Mesendoderm (in vitro differentiated cells): ENCODE measurements around the gene MTFMT.

ENCODE experiments used
- DNase-seq: peaks from one replicate; pipeline ENCODE4 v3.0.0; 2013
- H2AK5ac ChIP-seq: 2 replicates; pipeline ENCODE4 v1.6.1; 2013; ENCODE audit warnings: low read length, inconsistent platforms
- H2BK120ac ChIP-seq: 2 replicates; pipeline ENCODE4 v1.6.1; 2013; ENCODE audit warnings: low read depth, mild to moderate bottlenecking, low read length, moderate library complexity, mixed read lengths
- H2BK15ac ChIP-seq: replicated peaks from 2 replicates; pipeline ENCODE4 v1.6.1; 2013; ENCODE audit warnings: low read depth, mild to moderate bottlenecking, moderate library complexity
- H2BK5ac ChIP-seq: 2 replicates; pipeline ENCODE4 v1.6.1; 2013; ENCODE audit warnings: low read length, inconsistent platforms
- H3K18ac ChIP-seq: 2 replicates; pipeline ENCODE4 v1.6.1; 2013; ENCODE audit warnings: mild to moderate bottlenecking, low read length, mixed read lengths
- H3K23ac ChIP-seq: one replicate; pipeline ENCODE4 v1.6.1; 2013; ENCODE audit warnings: low read length
- H3K27ac ChIP-seq: 2 replicates; pipeline ENCODE4 v1.5.1; 2013; ENCODE audit warnings: low read depth, mild to moderate bottlenecking, inconsistent platforms, low read length, moderate library complexity
- H3K27me3 ChIP-seq: 2 replicates; pipeline ENCODE4 v1.6.1; 2013; ENCODE audit warnings: low read length, control low read depth, mild to moderate bottlenecking, inconsistent platforms; ENCODE audit not compliant: insufficient read depth, poor library complexity
- H3K36me3 ChIP-seq: 2 replicates; pipeline ENCODE4 v1.6.1; 2013; ENCODE audit warnings: low read length, inconsistent platforms; ENCODE audit not compliant: control insufficient read depth, insufficient read depth
- H3K4ac ChIP-seq: one replicate; pipeline ENCODE4 v1.6.1; 2013; ENCODE audit warnings: low read depth, mild to moderate bottlenecking, low read length, moderate library complexity
- H3K4me1 ChIP-seq: 2 replicates; pipeline ENCODE4 v1.6.1; 2013; ENCODE audit warnings: low read depth, low read length, inconsistent platforms; ENCODE audit not compliant: control insufficient read depth
- H3K4me2 ChIP-seq: 2 replicates; pipeline ENCODE4 v1.6.1; 2013; ENCODE audit warnings: low read length
- H3K4me3 ChIP-seq: 2 replicates; pipeline ENCODE4 v1.5.1; 2013; ENCODE audit warnings: mild to moderate bottlenecking, low read length
- H3K56ac ChIP-seq: one replicate; pipeline ENCODE4 v1.6.1; 2013; ENCODE audit warnings: low read length
- H3K79me1 ChIP-seq: 2 replicates; pipeline ENCODE4 v1.6.1; 2013; ENCODE audit warnings: low read length, inconsistent platforms
- H3K79me2 ChIP-seq: 2 replicates; pipeline ENCODE4 v1.6.1; 2013; ENCODE audit warnings: mild to moderate bottlenecking, low read length; ENCODE audit not compliant: control insufficient read depth, insufficient read depth
- H3K9ac ChIP-seq: 2 replicates; pipeline ENCODE4 v1.6.1; 2013; ENCODE audit warnings: low read length, inconsistent platforms
- H4K5ac ChIP-seq: one replicate; pipeline ENCODE4 v1.6.1; 2013; ENCODE audit warnings: low read length
- H4K8ac ChIP-seq: one replicate; pipeline ENCODE4 v1.6.1; 2013; ENCODE audit warnings: low read depth, mild to moderate bottlenecking, control low read depth, low read length, moderate library complexity
- WGBS: extraction: QIAGEN DNeasy Blood & Tissue Kit; methylation state at CpG from one replicate; pipeline ENCODE4 v1.1.7; 2013; ENCODE audit warnings: low lambda C conversion rate, missing lambda C conversion rate; ENCODE audit not compliant: insufficient coverage; ENCODE audit errors: extremely low coverage; 5-methylcytosine and 5-hydroxymethylcytosine counted together

The MTFMT gene

GRCh38 chr15:65068403-65068788, 39.0 kb upstream of the MTFMT start:
- H3K9ac ChIP-seq = peak overlapping the region; percentile 35
- H3K27ac ChIP-seq = no peak overlapping the region
- DNase-seq = no peak
- no peak overlapping the region for H4K5ac ChIP-seq
- H3K4me2 ChIP-seq = no peak overlapping the region
- H2BK120ac ChIP-seq = peak overlapping the region; percentile 69
- no peaks in the 10 kb centered on the region for H3K79me2 ChIP-seq
- WGBS = no CpG with 5 or more reads among the region's 3 CpGs
- peak overlapping the region; percentile 63 for H3K18ac ChIP-seq
- H3K23ac ChIP-seq = no peak overlapping the region
- peak overlapping the region; percentile 28 for H2BK15ac ChIP-seq
- no peak overlapping the region for H2BK5ac ChIP-seq
- H2AK5ac ChIP-seq = peak overlapping the region; percentile 73
- peak overlapping the region; percentile 57 for H3K56ac ChIP-seq
- no peak overlapping the region for H3K4me3 ChIP-seq
- no peaks in the 10 kb centered on the region for H3K27me3 ChIP-seq
- H3K36me3 ChIP-seq = no peaks in the 10 kb centered on the region
- no peak overlapping the region for H4K8ac ChIP-seq
- H3K4me1 ChIP-seq = peaks cover 14% of the 10 kb centered on the region
- peak overlapping the region; percentile 72 for H3K4ac ChIP-seq
- peaks cover 3% of the 10 kb centered on the region for H3K79me1 ChIP-seq

GRCh38 chr15:65067645-65068402, 38.4 kb upstream of the MTFMT start, which contains the start of gene RASL12:
Gene RASL12, minus strand, starts transcription at chr15:65067991. Its CDS starts 156 bp downstream, at chr15:65067835.
- peak within 1 kb of the TSS; percentile 71 for H3K27ac ChIP-seq
- peaks cover 3% of the 10 kb centered on the region for H3K79me1 ChIP-seq
- H2BK5ac ChIP-seq = peak within 1 kb of the TSS; percentile 39
- H3K79me2 ChIP-seq = no peaks in the 10 kb centered on the region
- H3K23ac ChIP-seq = peak within 1 kb of the TSS; percentile 94
- H3K18ac ChIP-seq = peak within 1 kb of the TSS; percentile 76
- H3K4ac ChIP-seq = peak within 1 kb of the TSS; percentile 86
- peaks cover 14% of the 10 kb centered on the region for H3K4me1 ChIP-seq
- DNase-seq = peak; percentile 70
- H2BK120ac ChIP-seq = peak within 1 kb of the TSS; percentile 69
- WGBS = no CpG with 5 or more reads among the region's 66 CpGs
- peak within 1 kb of the TSS; percentile 60 for H3K4me3 ChIP-seq
- H2AK5ac ChIP-seq = peak within 1 kb of the TSS; percentile 73
- H2BK15ac ChIP-seq = peak within 1 kb of the TSS; percentile 28
- peak within 1 kb of the TSS; percentile 41 for H3K4me2 ChIP-seq
- H3K56ac ChIP-seq = peak within 1 kb of the TSS; percentile 95
- no peaks in the 10 kb centered on the region for H3K27me3 ChIP-seq
- peak within 1 kb of the TSS; percentile 86 for H3K9ac ChIP-seq
- no peaks in the 10 kb centered on the region for H3K36me3 ChIP-seq
- no peak within 1 kb of the TSS for H4K8ac ChIP-seq
- H4K5ac ChIP-seq = no peak within 1 kb of the TSS

- DNase-seq = no peak
- Histone ChIP-seq H3K23ac (peak overlapping the region; percentile 94), H3K4me3 (peak overlapping the region; percentile 60), H2BK5ac (peak overlapping the region; percentile 39), H3K18ac (peak overlapping the region; percentile 71), H3K27me3 (no peaks in the 10 kb centered on the region), H3K27ac (peak overlapping the region; percentile 71), H3K36me3 (no peaks in the 10 kb centered on the region), H3K79me2 (no peaks in the 10 kb centered on the region), H4K5ac (no peak overlapping the region), H2BK15ac (no peak overlapping the region), H3K79me1 (peaks cover 3% of the 10 kb centered on the region), H3K56ac (peak overlapping the region; percentile 95), H4K8ac (no peak overlapping the region), H2BK120ac (peak overlapping the region; percentile 40), H3K4ac (peak overlapping the region; percentile 86), H3K4me1 (peaks cover 14% of the 10 kb centered on the region), H3K4me2 (peak overlapping the region; percentile 41), H3K9ac (peak overlapping the region; percentile 86), H2AK5ac (no peak overlapping the region)
- WGBS = no CpG with 5 or more reads among the region's 8 CpGs
Measured at GRCh38 chr15:65067317-65067644, 37.8 kb upstream of the MTFMT start.

- peak overlapping the region; percentile 69 for H2BK120ac ChIP-seq
- H2BK15ac ChIP-seq = no peak overlapping the region
- no peak overlapping the region for H2AK5ac ChIP-seq
- peak overlapping the region; percentile 86 for H3K4ac ChIP-seq
- WGBS = no CpG with 5 or more reads among the region's 9 CpGs
- H3K4me1 ChIP-seq = peaks cover 14% of the 10 kb centered on the region
- no peak overlapping the region for H3K23ac ChIP-seq
- H4K8ac ChIP-seq = no peak overlapping the region
- peaks cover 3% of the 10 kb centered on the region for H3K79me1 ChIP-seq
- peak overlapping the region; percentile 76 for H3K18ac ChIP-seq
- no peaks in the 10 kb centered on the region for H3K79me2 ChIP-seq
- peak overlapping the region; percentile 39 for H2BK5ac ChIP-seq
- peak overlapping the region; percentile 41 for H3K4me2 ChIP-seq
- H3K56ac ChIP-seq = peak overlapping the region; percentile 95
- H3K27me3 ChIP-seq = no peaks in the 10 kb centered on the region
- no peak overlapping the region for H4K5ac ChIP-seq
- DNase-seq = peak; percentile 89
- H3K4me3 ChIP-seq = peak overlapping the region; percentile 60
- H3K27ac ChIP-seq = peak overlapping the region; percentile 71
- peak overlapping the region; percentile 86 for H3K9ac ChIP-seq
- no peaks in the 10 kb centered on the region for H3K36me3 ChIP-seq
Measured at GRCh38 chr15:65066635-65067316, 37.3 kb upstream of the MTFMT start.

GRCh38 chr15:65066001-65066634, 36.7 kb upstream of the MTFMT start:
- H3K4me1 ChIP-seq = peaks cover 14% of the 10 kb centered on the region
- H3K56ac ChIP-seq = peak overlapping the region; percentile 56
- H3K4me3 ChIP-seq = no peak overlapping the region
- no peak overlapping the region for H2BK5ac ChIP-seq
- H3K27ac ChIP-seq = no peak overlapping the region
- H4K8ac ChIP-seq = no peak overlapping the region
- no peaks in the 10 kb centered on the region for H3K79me2 ChIP-seq
- no peaks in the 10 kb centered on the region for H3K36me3 ChIP-seq
- peak; percentile 75 for DNase-seq
- no peak overlapping the region for H3K4me2 ChIP-seq
- H3K27me3 ChIP-seq = no peaks in the 10 kb centered on the region
- H3K23ac ChIP-seq = no peak overlapping the region
- no peak overlapping the region for H2BK15ac ChIP-seq
- H4K5ac ChIP-seq = no peak overlapping the region
- no CpG with 5 or more reads among the region's 3 CpGs for whole genome bisulfite sequencing
- no peak overlapping the region for H3K18ac ChIP-seq
- H3K79me1 ChIP-seq = peaks cover 3% of the 10 kb centered on the region
- no peak overlapping the region for H2BK120ac ChIP-seq
- H3K9ac ChIP-seq = peak overlapping the region; percentile 24
- H2AK5ac ChIP-seq = no peak overlapping the region
- H3K4ac ChIP-seq = no peak overlapping the region
